H1 (cell line): ENCODE data around the gene PANX3. TPM values are rescaled to one million over a fixed set of nuclear protein-coding genes. Genes with fewer than 3 reads are reported as not detected.

Source experiments
- CHD1 ChIP-seq: IDR thresholded peaks from 2 replicates; pipeline ENCODE4 v1.6.1; 2012; ENCODE audit warnings: low read depth, low read length, improper control_type of control experiment
- HDAC2 ChIP-seq, 2 experiments: fragments of 300-600 bp in 1 of 2; sonication (generic) in 1 of 2; IDR thresholded peaks; 2 replicates each; pipeline ENCODE4 v1.6.1; 2011 to 2012; ENCODE audit warnings: low read depth in 2 of 2, low read length in 2 of 2, mild to moderate bottlenecking in 2 of 2, moderate library complexity in 2 of 2, borderline replicate concordance in 1 of 2, inconsistent platforms in 1 of 2
- KDM1A ChIP-seq: fragments of 200-600, 300-600 bp; sonication (generic); IDR thresholded peaks from 2 replicates; pipeline ENCODE4 v1.7.1; 2016; ENCODE audit warnings: mild to moderate bottlenecking, low read length, borderline replicate concordance
- POLR2A ChIP-seq, 2 experiments: IDR thresholded peaks; 1 replicate in 1 of 2; 2 replicates in 1 of 2; pipeline ENCODE4 v1.6.1; 2011; ENCODE audit warnings: low read depth in 2 of 2, low read length in 2 of 2, mild to moderate bottlenecking in 2 of 2; ENCODE audit errors: control extremely low read depth in 1 of 2
- polyA plus RNA-seq, 7 experiments: library from polyadenylated mRNA; depleted of rRNA in 3 of 7; stranded (reverse) in 5 of 7; unstranded in 2 of 7; fragments of >200 nt in 5 of 7; fragments of 200-250 nt in 2 of 7; gene quantifications; 1 replicate in 5 of 7; 2 replicates in 1 of 7; 4 replicates in 1 of 7; pipeline versions ENCODE4 v1.2.1 to v1.2.3, GENCODE V29; 2011 to 2013; ENCODE audit warnings: missing spikeins in 2 of 7, mixed read lengths in 2 of 7
- total RNA-seq: library from RNA; stranded (reverse); fragmentation: NEBNext Ultra II Directional; extraction: Animal tissue kit (Norgen Biotek cat#: 25700); gene quantifications from 2 replicates; pipeline ENCODE4 v1.2.1, GENCODE V29; 2021

PANX3 gene
- total and polyA plus RNA-seq, 2 of the 8 experiments (the other 6 are each of a cell fraction or from before 2014, with no cell fraction given): not detected

GRCh38 chr11:124667601-124668000 lies 56.4 kb downstream of the PANX3 start (continued):
- TF ChIP-seq KDM1A (no peak), POLR2A (IDR thresholded peaks at IDR 0.05; ENCODE audit: control extremely low read depth in 1 of 2, low read depth in 2 of 2, low read length in 2 of 2) (no peak), HDAC2 (IDR thresholded peaks at IDR 0.05; ENCODE audit: borderline replicate concordance in 1 of 2, low read depth in 2 of 2, low read length in 2 of 2) (no peak), CHD1 (no peak)
